H9 (cell line): ENCODE data around the gene APPBP2. TPM values are rescaled to one million over a fixed set of nuclear protein-coding genes. Genes with fewer than 3 reads are reported as not detected.
"Not testable (repeated sequence)": the region's sequence is repeated elsewhere in the genome, so short reads cannot be mapped to it uniquely, and the experiment has no call there.

ENCODE experiments used
- DNase-seq: peaks from one replicate; pipeline ENCODE4 v3.0.0-alpha.2; 2017
- H2AFZ ChIP-seq: one replicate; pipeline ENCODE4 v1.6.1; 2013; ENCODE audit warnings: mild to moderate bottlenecking, low read length, control low read depth, moderate library complexity
- H2AK5ac ChIP-seq: 2 replicates; pipeline ENCODE4 v1.6.1; 2013; ENCODE audit warnings: low read length, control low read depth, mixed read lengths; ENCODE audit not compliant: insufficient read length
- H2BK120ac ChIP-seq: one replicate; pipeline ENCODE4 v1.6.1; 2013; ENCODE audit warnings: low read depth, mild to moderate bottlenecking, low read length, control low read depth, inconsistent platforms; ENCODE audit not compliant: poor library complexity, severe bottlenecking
- H2BK12ac ChIP-seq: 2 replicates; pipeline ENCODE4 v1.6.1; 2013; ENCODE audit warnings: low read length, control low read depth, mixed read lengths, low read depth; ENCODE audit not compliant: insufficient read length
- H2BK15ac ChIP-seq: 2 replicates; pipeline ENCODE4 v1.6.1; 2013; ENCODE audit warnings: low read depth, low read length, control low read depth
- H2BK20ac ChIP-seq: one replicate; pipeline ENCODE4 v1.6.1; 2013; ENCODE audit warnings: low read depth, mild to moderate bottlenecking, low read length, control low read depth, inconsistent platforms; ENCODE audit not compliant: poor library complexity, severe bottlenecking
- H2BK5ac ChIP-seq: 2 replicates; pipeline ENCODE4 v1.6.1; 2013; ENCODE audit warnings: low read length, control low read depth, mixed read lengths; ENCODE audit not compliant: insufficient read length
- H3K14ac ChIP-seq: 2 replicates; pipeline ENCODE4 v1.6.1; 2013; ENCODE audit warnings: low read length, control low read depth; ENCODE audit not compliant: insufficient read depth
- H3K18ac ChIP-seq: 2 replicates; pipeline ENCODE4 v1.6.1; 2013; ENCODE audit warnings: low read depth, mild to moderate bottlenecking, mixed read lengths, low read length, control low read depth; ENCODE audit not compliant: insufficient read length
- H3K23ac ChIP-seq: 2 replicates; pipeline ENCODE4 v1.6.1; 2013; ENCODE audit warnings: low read length, control low read depth, mixed read lengths, low read depth; ENCODE audit not compliant: insufficient read length
- H3K23me2 ChIP-seq: 2 replicates; pipeline ENCODE4 v1.6.1; 2013; ENCODE audit warnings: low read depth, mild to moderate bottlenecking, mixed read lengths, low read length, control low read depth; ENCODE audit not compliant: insufficient read length, poor library complexity, severe bottlenecking
- H3K27ac ChIP-seq: 2 replicates; pipeline ENCODE4 v1.5.1; 2013; ENCODE audit warnings: low read length, control low read depth, mixed read lengths, low read depth; ENCODE audit not compliant: insufficient read length
- H3K27me3 ChIP-seq: 2 replicates; pipeline ENCODE4 v1.6.1; 2013; ENCODE audit warnings: low read length, control low read depth, inconsistent platforms; ENCODE audit not compliant: insufficient read depth
- H3K4ac ChIP-seq: 2 replicates; pipeline ENCODE4 v1.6.1; 2013; ENCODE audit warnings: low read depth, mild to moderate bottlenecking, control low read depth, inconsistent platforms, low read length, moderate library complexity
- H3K4me1 ChIP-seq: 2 replicates; pipeline ENCODE4 v1.6.1; 2013; ENCODE audit warnings: low read length, control low read depth, inconsistent platforms; ENCODE audit not compliant: insufficient read depth
- H3K4me2 ChIP-seq: 2 replicates; pipeline ENCODE4 v1.6.1; 2013; ENCODE audit warnings: low read length, control low read depth, mixed read lengths; ENCODE audit not compliant: insufficient read length, insufficient read depth
- H3K56ac ChIP-seq: 2 replicates; pipeline ENCODE4 v1.6.1; 2013; ENCODE audit warnings: low read depth, mild to moderate bottlenecking, mixed read lengths, low read length, control low read depth; ENCODE audit not compliant: insufficient read length
- H3K79me1 ChIP-seq: 2 replicates; pipeline ENCODE4 v1.6.1; 2013; ENCODE audit warnings: low read depth, mild to moderate bottlenecking, moderate library complexity, low read length, control low read depth, inconsistent platforms; ENCODE audit not compliant: insufficient read depth, poor library complexity, severe bottlenecking
- H3K79me2 ChIP-seq: 2 replicates; pipeline ENCODE4 v1.6.1; 2013; ENCODE audit warnings: low read length, control low read depth, inconsistent platforms; ENCODE audit not compliant: insufficient read depth
- H3K9ac ChIP-seq: 2 replicates; pipeline ENCODE4 v1.6.1; 2013; ENCODE audit warnings: low read length, control low read depth, mixed read lengths; ENCODE audit not compliant: insufficient read length; ENCODE audit errors: extremely low read depth
- H3K9me3 ChIP-seq: one replicate; pipeline ENCODE4 v1.6.1; 2013; ENCODE audit warnings: low read depth, low read length, inconsistent platforms; ENCODE audit not compliant: control insufficient read depth
- H3T11ph ChIP-seq: one replicate; pipeline ENCODE4 v1.6.1; 2013; ENCODE audit warnings: mild to moderate bottlenecking, low read length, control low read depth, inconsistent platforms
- H4K20me1 ChIP-seq: one replicate; pipeline ENCODE4 v1.6.1; 2013; ENCODE audit not compliant: control insufficient read depth, insufficient read length, insufficient read depth
- H4K5ac ChIP-seq: 2 replicates; pipeline ENCODE4 v1.6.1; 2013; ENCODE audit warnings: low read depth, mild to moderate bottlenecking, mixed read lengths, low read length, control low read depth; ENCODE audit not compliant: insufficient read length
- H4K8ac ChIP-seq: replicated peaks from 2 replicates; pipeline ENCODE4 v1.6.1; 2013; ENCODE audit warnings: low read length, control low read depth, mixed read lengths, low read depth; ENCODE audit not compliant: insufficient read length
- H4K91ac ChIP-seq: 2 replicates; pipeline ENCODE4 v1.6.1; 2013; ENCODE audit warnings: low read depth, mild to moderate bottlenecking, moderate library complexity, mixed read lengths, low read length, control low read depth; ENCODE audit not compliant: insufficient read length
- H3K27ac Mint-ChIP-seq, 3 experiments: 2 replicates in 2 of 3; 3 replicates in 1 of 3; pipeline ENCODE4 v1.8.0; 2020 to 2021; ENCODE audit warnings: mixed read lengths in 3 of 3, mild to moderate bottlenecking in 1 of 3, moderate library complexity in 1 of 3
- H3K27me3 Mint-ChIP-seq: 2 replicates; pipeline ENCODE4 v1.8.0; 2021; ENCODE audit warnings: low read depth, mild to moderate bottlenecking, moderate library complexity, mixed read lengths
- H3K36me3 Mint-ChIP-seq, 3 experiments: 2 replicates in 2 of 3; 3 replicates in 1 of 3; pipeline ENCODE4 v1.8.0; 2020 to 2021; ENCODE audit warnings: low read depth in 3 of 3, mixed read lengths in 3 of 3; ENCODE audit not compliant: insufficient read depth in 1 of 3
- H3K4me1 Mint-ChIP-seq, 2 experiments: 2 replicates each; pipeline ENCODE4 v1.8.0; 2020; ENCODE audit warnings: mixed read lengths in 2 of 2
- H3K4me3 Mint-ChIP-seq, 2 experiments: 2 replicates in 1 of 2; 3 replicates in 1 of 2; pipeline ENCODE4 v1.8.0; 2020 to 2021; ENCODE audit warnings: mild to moderate bottlenecking in 2 of 2, mixed read lengths in 2 of 2, moderate library complexity in 1 of 2
- H3K9me3 Mint-ChIP-seq, 2 experiments: 2 replicates in 1 of 2; 3 replicates in 1 of 2; pipeline ENCODE4 v1.8.0; 2020; ENCODE audit warnings: mild to moderate bottlenecking in 2 of 2, mixed read lengths in 2 of 2, moderate library complexity in 1 of 2
- WGBS: extraction: QIAGEN DNeasy Blood & Tissue Kit; methylation state at CpG from one replicate; pipeline ENCODE4 v1.1.7; 2013; ENCODE audit warnings: missing lambda C conversion rate, low lambda C conversion rate, mixed read lengths; ENCODE audit not compliant: insufficient read length; ENCODE audit errors: extremely low coverage; 5-methylcytosine and 5-hydroxymethylcytosine counted together
- total RNA-seq: library from RNA; stranded (reverse); gene quantifications from 2 replicates; pipeline ENCODE4 v1.2.1, GENCODE V29; 2021

The APPBP2 gene
- total RNA-seq, 1 experiment from 2014 or later: 17.0 TPM

DNA sequence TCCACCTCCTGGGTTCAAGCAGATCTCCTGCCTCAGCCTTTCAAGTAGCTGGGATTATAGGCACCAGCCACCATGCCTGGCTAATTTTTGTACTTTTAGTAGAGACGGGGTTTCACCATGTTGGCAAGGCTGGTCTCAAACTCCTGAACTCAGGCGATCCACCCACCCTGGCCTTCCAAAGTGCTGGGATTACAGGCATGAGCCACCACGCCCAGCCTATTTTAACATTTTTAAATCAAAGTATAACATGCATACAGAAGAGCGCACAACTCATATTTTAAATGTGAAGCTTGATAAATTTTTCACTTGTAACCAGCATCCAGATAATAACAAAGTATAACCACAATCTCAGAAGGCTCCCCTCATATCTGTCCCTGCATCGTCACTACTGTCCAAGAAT lies 10.8 kb downstream of the APPBP2 start:
- not testable (repeated sequence) for H3K56ac ChIP-seq, DNase-seq, H4K5ac ChIP-seq, H3K27me3 Mint-ChIP-seq, H3K23me2 ChIP-seq, H3K27me3 ChIP-seq, H3K4me2 ChIP-seq, H2AK5ac ChIP-seq, H2BK5ac ChIP-seq, H3T11ph ChIP-seq, H2BK12ac ChIP-seq, H3K4me1 ChIP-seq, H2BK20ac ChIP-seq, H3K9ac ChIP-seq, H4K20me1 ChIP-seq, H3K4ac ChIP-seq, H4K8ac ChIP-seq, H3K27ac Mint-ChIP-seq, H3K79me2 ChIP-seq, H4K91ac ChIP-seq, H3K14ac ChIP-seq, H3K4me3 Mint-ChIP-seq, H3K18ac ChIP-seq, H2AFZ ChIP-seq, H2BK120ac ChIP-seq, H3K9me3 Mint-ChIP-seq, H3K23ac ChIP-seq, H2BK15ac ChIP-seq, H3K9me3 ChIP-seq, H3K27ac ChIP-seq, H3K4me1 Mint-ChIP-seq
- peaks cover 11% of the 10 kb centered on the region for H3K79me1 ChIP-seq
- no CpG with 5 or more reads among the region's 5 CpGs for WGBS
- peaks cover 5 to 40% (median 30%) of the 10 kb centered on the region in 3 experiments for H3K36me3 Mint-ChIP-seq
